Smooth muscle cell (in vitro differentiated cells): ENCODE results near the gene TGM4. TPM values are rescaled to one million over a fixed set of nuclear protein-coding genes. Genes with fewer than 3 reads are reported as not detected.

Experiments
- DNase-seq: peaks from one replicate; lab custom pipeline; 2025; ENCODE audit not compliant: unreplicated experiment; lab: John Stamatoyannopoulos, UW
- H2AFZ ChIP-seq: fragments of 200-600 bp; sonication (generic); 2 replicates; pipeline ENCODE4 v1.6.0; 2016; ENCODE audit warnings: antibody characterized with exemption, low read depth, mild to moderate bottlenecking
- H3F3A ChIP-seq: fragments of 200-600 bp; sonication (generic); 2 replicates; pipeline ENCODE4 v1.6.0; 2017; ENCODE audit warnings: antibody characterized with exemption, low read depth
- H3K27ac ChIP-seq: fragments of 200-600 bp; sonication (generic); 2 replicates; pipeline ENCODE4 v1.5.1; 2016; ENCODE audit warnings: low read depth, mild to moderate bottlenecking
- H3K27me3 ChIP-seq: fragments of 200-600 bp; sonication (generic); 2 replicates; pipeline ENCODE4 v1.6.1; 2016; ENCODE audit warnings: low read depth, mild to moderate bottlenecking
- H3K36me3 ChIP-seq: fragments of 200-600 bp; sonication (generic); 2 replicates; pipeline ENCODE4 v1.5.1; 2016; ENCODE audit warnings: low read depth
- H3K4me1 ChIP-seq: fragments of 200-600 bp; sonication (generic); 2 replicates; pipeline ENCODE4 v1.5.1; 2016; ENCODE audit warnings: low read depth
- H3K4me2 ChIP-seq: fragments of 200-600 bp; sonication (generic); 2 replicates; pipeline ENCODE4 v1.6.0; 2016; ENCODE audit warnings: mild to moderate bottlenecking
- H3K4me3 ChIP-seq: fragments of 200-600 bp; sonication (generic); 2 replicates; pipeline ENCODE4 v1.5.1; 2016; ENCODE audit warnings: mild to moderate bottlenecking
- H3K79me2 ChIP-seq: fragments of 200-600 bp; sonication (generic); 2 replicates; pipeline ENCODE4 v1.6.0; 2016; ENCODE audit warnings: low read depth, mild to moderate bottlenecking
- H3K9ac ChIP-seq: fragments of 200-600 bp; sonication (generic); 2 replicates; pipeline ENCODE4 v1.6.0; 2016; ENCODE audit warnings: low read depth
- H3K9me3 ChIP-seq: fragments of 200-600 bp; sonication (generic); replicated peaks from 2 replicates; pipeline ENCODE4 v1.5.1; 2016; ENCODE audit warnings: low read depth
- H4K20me1 ChIP-seq: fragments of 200-600 bp; sonication (generic); 2 replicates; pipeline ENCODE4 v1.6.0; 2016; ENCODE audit warnings: low read depth
- CTCF ChIP-seq: fragments of 200-600 bp; sonication (generic); IDR thresholded peaks from 2 replicates; pipeline ENCODE4 v1.5.1; 2017; ENCODE audit warnings: borderline replicate concordance, mild to moderate bottlenecking, antibody characterized with exemption; ENCODE audit not compliant: insufficient read depth, poor library complexity, severe bottlenecking
- WGBS: methylation state at CpG from one replicate; pipeline ENCODE4 v1.1.7; 2016; ENCODE audit warnings: low lambda C conversion rate; 5-methylcytosine and 5-hydroxymethylcytosine counted together
- polyA plus RNA-seq: library from polyadenylated mRNA; unstranded; fragments of >200 nt; fragmentation: Nextera tagmentation; extraction: Ambion mirVana; gene quantifications from 2 replicates; pipeline ENCODE4 v1.2.1, GENCODE V29; 2016
- total RNA-seq: library from RNA; depleted of rRNA; stranded (reverse); fragments of >200 nt; gene quantifications from 2 replicates; pipeline ENCODE4 v1.2.3, GENCODE V29; 2014

Gene TGM4
- total RNA-seq = not detected in 2 replicates
- not detected in 2 replicates for polyA plus RNA-seq

- H3K4me1 ChIP-seq = no peaks in the 10 kb centered on the region
- no peak within 1 kb of the TSS for H3K4me3 ChIP-seq
- no peak for TF ChIP-seq CTCF
- no peaks in the 10 kb centered on the region for H3F3A ChIP-seq
- no peak within 1 kb of the TSS for H3K27ac ChIP-seq
- no peaks in the 10 kb centered on the region for H3K36me3 ChIP-seq
- H3K9ac ChIP-seq = no peak within 1 kb of the TSS
- H3K79me2 ChIP-seq = no peaks in the 10 kb centered on the region
- H3K9me3 ChIP-seq = no peaks in the 10 kb centered on the region
- H2AFZ ChIP-seq = no peak within 1 kb of the TSS
- no peaks in the 10 kb centered on the region for H4K20me1 ChIP-seq
- WGBS = 90% methylated on average over 5 of the region's 5 CpGs
- H3K27me3 ChIP-seq = no peaks in the 10 kb centered on the region
- no peak within 1 kb of the TSS for H3K4me2 ChIP-seq
- no peak for DNase-seq
These were observed at the start of gene TGM4 for GRCh38 chr3:44874308-44874707. TSS of gene TGM4 (plus strand) at chr3:44874608. CDS start at chr3:44874679, 71 bp downstream.

DNA sequence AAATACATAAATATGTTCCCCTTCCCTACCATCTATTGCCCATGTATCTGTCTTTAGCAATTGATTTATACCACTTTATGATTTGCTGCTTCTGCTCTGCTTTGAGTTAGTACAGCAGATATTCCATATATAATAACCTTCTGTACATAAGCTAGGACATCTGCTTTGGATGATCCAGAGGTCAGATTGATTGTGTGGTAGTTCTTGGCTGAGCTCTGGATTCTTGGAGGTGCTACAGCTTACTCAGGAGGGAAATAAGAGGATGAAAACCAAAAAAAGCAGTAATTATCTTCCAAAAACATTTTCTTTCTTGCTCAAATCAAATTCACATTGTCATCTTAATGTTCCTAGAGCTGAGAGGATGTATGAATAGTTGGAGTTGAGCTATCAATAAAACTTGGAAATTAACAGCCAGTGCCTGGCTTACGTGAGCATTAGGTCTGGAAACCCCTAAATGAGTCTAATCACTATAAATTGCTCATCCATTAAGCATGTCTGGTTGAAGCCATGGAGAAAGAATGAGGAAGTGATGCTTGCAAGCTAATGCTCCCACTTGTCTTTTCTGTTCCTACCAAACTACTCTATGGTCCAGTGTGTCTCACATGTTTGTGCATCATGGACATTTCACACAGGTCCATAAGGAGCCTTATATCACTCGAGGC lies 49.0 kb upstream of the TGM4 start:
- Histone ChIP-seq H3K27ac (peak overlapping the region; percentile 54), H3K4me1 (no peaks in the 10 kb centered on the region), H3K79me2 (no peaks in the 10 kb centered on the region), H3F3A (no peaks in the 10 kb centered on the region), H4K20me1 (no peaks in the 10 kb centered on the region), H3K4me2 (no peak overlapping the region), H3K36me3 (no peaks in the 10 kb centered on the region), H3K4me3 (no peak overlapping the region), H3K27me3 (no peaks in the 10 kb centered on the region), H3K9ac (no peak overlapping the region), H2AFZ (no peak overlapping the region), H3K9me3 (no peaks in the 10 kb centered on the region)
- WGBS = 63% methylated on average over 2 of the region's 2 CpGs
- no peak for TF ChIP-seq CTCF
- DNase-seq = no peak

- DNase-seq = no peak
- Histone ChIP-seq H3K9me3 (no peaks in the 10 kb centered on the region), H3K9ac (no peak overlapping the region), H3K4me2 (no peak overlapping the region), H3K36me3 (no peaks in the 10 kb centered on the region), H2AFZ (no peak overlapping the region), H3K27me3 (no peaks in the 10 kb centered on the region), H3K27ac (no peak overlapping the region), H3K4me1 (no peaks in the 10 kb centered on the region), H3K4me3 (no peak overlapping the region), H3K79me2 (no peaks in the 10 kb centered on the region), H4K20me1 (no peaks in the 10 kb centered on the region), H3F3A (no peaks in the 10 kb centered on the region)
- WGBS = 96% methylated on average over 3 of the region's 3 CpGs
- TF ChIP-seq CTCF = no peak
These were observed 47.2 kb upstream of the TGM4 start for GRCh38 chr3:44827196-44827595.

DNA sequence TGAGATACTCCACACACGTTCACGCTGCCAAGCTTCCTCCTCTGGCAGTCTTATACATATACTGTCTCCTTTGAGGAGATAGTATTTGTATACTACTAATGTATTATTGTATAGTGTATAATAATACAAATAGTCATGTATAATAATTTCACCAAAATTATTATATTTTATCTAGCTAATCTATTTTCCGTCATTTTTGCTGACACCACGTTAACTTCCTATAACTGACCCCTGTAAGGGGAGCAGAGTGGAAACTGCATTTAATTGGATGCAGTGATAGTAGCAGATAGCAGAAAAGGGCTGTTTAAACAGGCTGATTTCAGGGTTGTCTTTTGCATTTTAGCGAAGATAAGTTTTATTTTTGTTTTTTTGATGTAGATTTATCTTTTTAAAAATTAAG lies 43.2 kb upstream of the TGM4 start:
- 98% methylated on average over 5 of the region's 5 CpGs for WGBS
- H2AFZ ChIP-seq = no peak overlapping the region
- H3K36me3 ChIP-seq = no peaks in the 10 kb centered on the region
- no peak overlapping the region for H3K27ac ChIP-seq
- DNase-seq = no peak
- no peaks in the 10 kb centered on the region for H4K20me1 ChIP-seq
- H3F3A ChIP-seq = no peaks in the 10 kb centered on the region
- no peak overlapping the region for H3K9ac ChIP-seq
- no peaks in the 10 kb centered on the region for H3K9me3 ChIP-seq
- H3K79me2 ChIP-seq = no peaks in the 10 kb centered on the region
- H3K4me3 ChIP-seq = no peak overlapping the region
- no peak for TF ChIP-seq CTCF
- no peak overlapping the region for H3K4me2 ChIP-seq
- no peaks in the 10 kb centered on the region for H3K27me3 ChIP-seq
- H3K4me1 ChIP-seq = no peaks in the 10 kb centered on the region
